C4-2B (cell line): ENCODE measurements around the gene LRRC4.

Source experiments
- CTCF ChIP-seq: fragments of 450-650 bp; conservative IDR thresholded peaks from 2 replicates; pipeline ENCODE4 v1.5.1; 2017; ENCODE audit warnings: mild to moderate bottlenecking
- ZFX ChIP-seq: fragments of 450-650 bp; IDR thresholded peaks from 2 replicates; pipeline ENCODE4 v1.6.1; 2017

GRCh38 chr7:127979113-127979727, 52.0 kb downstream of the LRRC4 start:
- no peak for TF ChIP-seq CTCF
- no peak for TF ChIP-seq ZFX
